HepG2 (cell line): ENCODE measurements around the gene PRRT2. TPM values are rescaled to one million over a fixed set of nuclear protein-coding genes. Genes with fewer than 3 reads are reported as not detected.
A peak's percentile ranks its signal among the peaks of the same experiment; 100 is the strongest.

Experiments
- CBFB ChIP-seq: sonication (generic); formaldehyde crosslinking; IDR thresholded peaks from 2 replicates; pipeline ENCODE4 v1.4.0; 2020; ENCODE audit warnings: missing genetic modification reagents
- GMEB1 ChIP-seq: sonication (generic); formaldehyde crosslinking; IDR thresholded peaks from 2 replicates; pipeline ENCODE4 v1.5.1; 2020; ENCODE audit warnings: missing genetic modification reagents, mild to moderate bottlenecking, borderline replicate concordance
- IRF9 ChIP-seq: sonication (generic); formaldehyde crosslinking; IDR thresholded peaks from 2 replicates; pipeline ENCODE4 v1.8.0; 2022; ENCODE audit warnings: missing genetic modification reagents, mild to moderate bottlenecking, borderline replicate concordance
- MNT ChIP-seq: fragments of 450-650 bp; IDR thresholded peaks from 2 replicates; pipeline ENCODE4 v1.6.1; 2016
- MTERF4 ChIP-seq: sonication (generic); formaldehyde crosslinking; IDR thresholded peaks from 2 replicates; pipeline ENCODE4 v1.8.0; 2023; ENCODE audit warnings: mild to moderate bottlenecking, missing genetic modification reagents
- NFIC ChIP-seq: IDR thresholded peaks from 2 replicates; pipeline ENCODE4 v1.6.1; 2012; ENCODE audit warnings: mild to moderate bottlenecking, low read length, inconsistent platforms
- ZFYVE20 ChIP-seq: sonication (generic); formaldehyde crosslinking; IDR thresholded peaks from 2 replicates; pipeline ENCODE4 v1.8.0; 2023; ENCODE audit warnings: low read depth, mild to moderate bottlenecking, moderate library complexity, missing genetic modification reagents, borderline replicate concordance
- ZNF235 ChIP-seq: sonication (generic); formaldehyde crosslinking; IDR thresholded peaks from 2 replicates; pipeline ENCODE4 v1.8.1; 2023; ENCODE audit warnings: mild to moderate bottlenecking, missing genetic modification reagents, borderline replicate concordance
- ZNF503 ChIP-seq: sonication (generic); formaldehyde crosslinking; IDR thresholded peaks from 2 replicates; pipeline ENCODE4 v1.4.0; 2020; ENCODE audit warnings: missing genetic modification reagents
- ZNF512B ChIP-seq: sonication (generic); formaldehyde crosslinking; IDR thresholded peaks from 2 replicates; pipeline ENCODE4 v1.5.1; 2020; ENCODE audit warnings: missing genetic modification reagents, mild to moderate bottlenecking, borderline replicate concordance
- ZNF546 ChIP-seq: sonication (generic); formaldehyde crosslinking; conservative IDR thresholded peaks from 2 replicates; pipeline ENCODE4 v1.8.1; 2023; ENCODE audit warnings: mild to moderate bottlenecking, missing genetic modification reagents
- ZNF589 ChIP-seq: sonication (generic); formaldehyde crosslinking; conservative IDR thresholded peaks from 2 replicates; pipeline ENCODE4 v1.8.0; 2022; ENCODE audit warnings: mild to moderate bottlenecking, moderate library complexity, missing genetic modification reagents
- ZNF605 ChIP-seq: sonication (generic); formaldehyde crosslinking; IDR thresholded peaks from 2 replicates; pipeline ENCODE4 v1.8.0; 2022; ENCODE audit warnings: mild to moderate bottlenecking, missing genetic modification reagents
- ZNF639 ChIP-seq: conservative IDR thresholded peaks from 2 replicates; pipeline ENCODE4 v1.6.1; 2018; ENCODE audit warnings: missing genetic modification reagents
- ZNF678 ChIP-seq: sonication (generic); formaldehyde crosslinking; IDR thresholded peaks from 2 replicates; pipeline ENCODE4 v1.4.0; 2020; ENCODE audit warnings: mild to moderate bottlenecking, missing genetic modification reagents
- polyA plus RNA-seq, 8 experiments: library from polyadenylated mRNA; depleted of rRNA in 3 of 8; stranded (reverse) in 7 of 8; unstranded in 1 of 8; fragments of >200 nt; fragmentation: Illumina TruSeq in 4 of 8; extraction: Trizol in 4 of 8; gene quantifications; 2 replicates each; pipeline versions ENCODE4 v1.2.1 to v1.2.3, GENCODE V29; 2011 to 2016; ENCODE audit warnings: low read depth in 4 of 8, missing spikeins in 1 of 8, mixed read lengths in 1 of 8; ENCODE audit not compliant: insufficient read depth in 1 of 8
- total RNA-seq, 5 experiments: library from RNA; depleted of rRNA; stranded (reverse); fragments of >200 nt; fragmentation: Illumina TruSeq; extraction: Trizol; gene quantifications; 2 replicates each; pipeline ENCODE4 v1.2.3, GENCODE V29; 2016; ENCODE audit warnings: low read depth in 1 of 5

PRRT2 gene
- total and polyA plus RNA-seq, 2 of the 13 experiments (the other 11 are each of a cell fraction or from before 2014, with no cell fraction given): 0.51 to 1.1 TPM

- TF ChIP-seq ZNF235 (CRISPR knock-in tag): peak; percentile 91
- no peak; the same call in 1 of the 2 replicates for TF ChIP-seq ZNF503 (CRISPR knock-in tag)
- TF ChIP-seq MNT: peak; percentile 41; the same call in 1 of the 2 replicates
- peak; percentile 82; the same call in 1 of the 2 replicates for TF ChIP-seq MTERF4 (CRISPR knock-in tag)
- TF ChIP-seq ZNF605 (CRISPR knock-in tag): peak; percentile 76
- peak; percentile 90 for TF ChIP-seq IRF9 (CRISPR knock-in tag)
- no peak for TF ChIP-seq NFIC
- TF ChIP-seq ZFYVE20 (CRISPR knock-in tag): peak; percentile 74; the same call in 1 of the 2 replicates
- peak; percentile 51 for TF ChIP-seq ZNF589 (CRISPR knock-in tag)
- 0 out of 2 replicates have a peak, but pooled peaks have one; percentile 36 for TF ChIP-seq ZNF546 (CRISPR knock-in tag)
- TF ChIP-seq ZNF639 (CRISPR knock-in tag): peak; percentile 51; the same call in 1 of the 2 replicates
- peak; percentile 25; the same call in 1 of the 2 replicates for TF ChIP-seq ZNF678 (CRISPR knock-in tag)
- peak; percentile 99 for TF ChIP-seq GMEB1
- peak; percentile 46; the same call in 1 of the 2 replicates for TF ChIP-seq CBFB (CRISPR knock-in tag)
- TF ChIP-seq ZNF512B (CRISPR knock-in tag): peak; percentile 89; the same call in 1 of the 2 replicates
These were observed 4.0 kb downstream of the PRRT2 start, which contains the start of gene PAGR1 (continued) for GRCh38 chr16:29815793-29816693.
